NCI-H2196 treated with DMSO at 0.1 percent for 48 hours (cell line): ENCODE results near the gene GALNT4.

Source experiments
- DNase-seq: peaks from one replicate; lab custom pipeline; 2025; ENCODE audit not compliant: unreplicated experiment; lab: John Stamatoyannopoulos, UW

The GALNT4 gene

GRCh38 chr12:89524541-89525304 is at the start of gene GALNT4:
Gene GALNT4 (minus strand): TSS chr12:89524796. CDS start chr12:89524549, 247 bp downstream.
- peak; percentile 35 for DNase-seq

GRCh38 chr12:89573051-89573810 is 48.6 kb upstream of the GALNT4 start:
- DNase-seq = no peak

GRCh38 chr12:89571491-89572195 is 47.0 kb upstream of the GALNT4 start:
- no peak for DNase-seq

DNA sequence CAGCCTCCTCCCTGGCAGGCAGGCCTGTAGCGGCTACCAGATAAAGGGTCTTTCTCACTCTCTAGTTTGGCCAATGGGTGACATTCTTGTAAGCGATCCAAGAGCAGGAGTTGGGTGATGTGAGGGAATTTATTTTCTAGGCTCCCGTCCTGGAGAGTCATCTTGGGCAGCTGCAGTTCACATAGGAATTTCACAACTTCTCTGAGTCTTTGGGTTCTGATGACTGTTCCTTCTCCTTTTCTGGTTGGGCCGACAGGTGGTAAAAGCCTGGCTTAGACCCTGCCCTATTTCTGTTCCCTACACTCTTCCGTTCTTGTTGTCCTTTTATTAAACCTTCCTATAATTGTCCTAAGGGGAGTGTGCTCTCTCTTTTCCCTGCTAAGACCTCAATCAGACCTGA is 43.9 kb upstream of the GALNT4 start:
- no peak for DNase-seq

GRCh38 chr12:89567691-89568239 is 43.2 kb upstream of the GALNT4 start:
- DNase-seq = no peak

GRCh38 chr12:89566615-89567014 is 42.0 kb upstream of the GALNT4 start:
- DNase-seq = no peak

- DNase-seq = no peak
Measured at GRCh38 chr12:89565002-89565401, 40.4 kb upstream of the GALNT4 start.

DNA sequence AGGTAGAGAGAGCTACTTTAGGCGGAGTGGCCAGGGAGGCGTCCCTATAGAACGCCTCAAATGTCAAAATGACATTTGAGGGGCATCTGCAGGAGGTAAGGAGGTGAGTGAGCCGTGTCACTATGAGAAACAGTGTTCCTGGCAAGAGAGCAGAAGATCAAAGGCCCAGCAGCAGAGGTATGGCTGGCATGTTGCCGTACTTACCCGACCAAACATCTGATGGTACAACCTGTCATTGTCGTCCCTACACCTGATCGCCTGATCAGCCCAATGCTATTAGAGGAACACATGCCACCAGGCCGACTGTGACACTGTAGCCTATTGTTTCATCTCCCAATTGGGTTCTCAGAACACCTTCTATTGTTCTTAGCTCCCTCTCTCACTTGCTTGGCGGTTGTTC is 35.2 kb upstream of the GALNT4 start:
- no peak for DNase-seq

DNA sequence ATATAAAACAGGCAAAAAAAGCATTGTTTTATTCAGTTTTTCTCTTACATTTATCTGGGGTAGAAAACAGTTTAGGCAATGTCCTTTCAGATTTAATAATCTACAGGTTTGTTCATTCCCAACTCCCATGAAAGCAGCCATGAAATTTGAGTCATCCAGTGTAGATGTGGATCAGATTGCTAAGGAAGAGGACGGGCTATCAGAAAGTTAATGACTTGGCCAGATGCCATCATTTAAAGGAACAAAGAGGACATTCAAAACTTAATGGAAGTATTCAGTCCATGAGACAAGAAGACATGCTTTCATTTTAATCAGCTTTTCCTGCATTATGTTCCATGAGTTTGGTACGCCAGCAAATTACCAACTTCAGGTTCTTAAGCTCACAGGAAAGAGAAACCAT is 32.4 kb upstream of the GALNT4 start:
- DNase-seq = no peak

DNA sequence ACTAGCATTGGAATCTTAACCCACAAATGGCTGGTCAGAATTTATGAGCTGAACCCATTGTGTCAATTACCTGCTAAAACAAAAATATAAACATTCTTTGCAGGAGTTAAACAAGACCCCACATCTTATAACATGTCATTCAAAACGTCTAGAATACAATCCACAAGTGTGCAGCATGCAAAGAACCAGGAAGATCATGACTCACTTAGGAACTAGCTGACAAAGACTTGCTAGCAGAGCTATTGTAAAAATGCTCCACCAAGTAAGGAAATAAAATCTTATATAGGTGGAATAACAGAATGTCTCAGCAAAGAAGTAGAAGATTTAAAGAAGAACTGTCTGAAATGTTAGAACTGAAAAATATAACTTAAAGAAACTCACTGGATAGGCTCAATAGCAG is 27.8 kb upstream of the GALNT4 start:
- no peak for DNase-seq

DNA sequence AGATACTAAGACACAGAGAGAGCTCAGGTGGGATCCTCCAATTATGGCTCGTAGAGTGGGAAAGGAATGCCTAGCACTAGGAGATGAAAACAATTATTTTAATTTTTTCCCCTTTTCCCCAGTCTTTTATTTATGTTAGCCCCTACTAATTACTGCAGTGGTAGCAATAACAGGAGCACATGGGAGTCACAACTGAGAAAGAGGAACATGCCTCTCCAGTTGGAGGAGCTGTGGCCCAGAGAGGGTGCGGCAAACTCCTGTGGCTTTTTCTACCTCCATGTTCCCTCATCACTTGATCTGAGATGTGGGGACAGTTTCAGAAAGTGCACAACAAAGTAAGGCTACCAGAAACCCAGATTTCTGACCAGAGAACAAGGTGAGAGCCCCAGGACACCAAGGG is 27.2 kb upstream of the GALNT4 start:
- DNase-seq = no peak

- DNase-seq = no peak
Measured at GRCh38 chr12:89547101-89547500, 22.5 kb upstream of the GALNT4 start.

- DNase-seq = no peak
Measured at GRCh38 chr12:89546151-89546550, 21.6 kb upstream of the GALNT4 start.

- DNase-seq = peak; percentile 79
Measured at GRCh38 chr12:89544681-89545184, 20.1 kb upstream of the GALNT4 start.

GRCh38 chr12:89544022-89544421 is 19.4 kb upstream of the GALNT4 start:
- no peak for DNase-seq

- DNase-seq = peak; percentile 61
Measured at GRCh38 chr12:89542912-89543592, 18.5 kb upstream of the GALNT4 start.

GRCh38 chr12:89542236-89542635 is 17.6 kb upstream of the GALNT4 start:
- DNase-seq = no peak

DNA sequence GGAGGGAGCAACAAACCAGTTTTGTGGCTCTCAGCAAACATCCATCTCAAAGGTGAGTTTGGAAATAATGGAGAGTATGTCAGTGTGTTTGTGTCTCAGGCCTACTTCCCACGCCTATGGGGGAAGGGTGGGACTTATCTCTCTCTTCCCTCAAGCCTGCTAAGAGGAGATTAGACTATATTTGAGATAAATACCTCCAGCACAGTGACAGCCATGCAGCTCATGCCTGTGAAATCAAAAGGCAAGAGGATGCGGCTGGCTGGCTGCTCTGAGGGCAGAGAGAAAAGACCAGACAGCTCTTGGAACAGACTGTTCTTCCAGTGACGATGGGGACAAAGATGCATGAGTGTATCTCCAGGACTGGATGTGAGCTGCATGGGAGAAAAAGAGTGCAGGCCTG is 16.0 kb upstream of the GALNT4 start:
- DNase-seq = no peak

DNA sequence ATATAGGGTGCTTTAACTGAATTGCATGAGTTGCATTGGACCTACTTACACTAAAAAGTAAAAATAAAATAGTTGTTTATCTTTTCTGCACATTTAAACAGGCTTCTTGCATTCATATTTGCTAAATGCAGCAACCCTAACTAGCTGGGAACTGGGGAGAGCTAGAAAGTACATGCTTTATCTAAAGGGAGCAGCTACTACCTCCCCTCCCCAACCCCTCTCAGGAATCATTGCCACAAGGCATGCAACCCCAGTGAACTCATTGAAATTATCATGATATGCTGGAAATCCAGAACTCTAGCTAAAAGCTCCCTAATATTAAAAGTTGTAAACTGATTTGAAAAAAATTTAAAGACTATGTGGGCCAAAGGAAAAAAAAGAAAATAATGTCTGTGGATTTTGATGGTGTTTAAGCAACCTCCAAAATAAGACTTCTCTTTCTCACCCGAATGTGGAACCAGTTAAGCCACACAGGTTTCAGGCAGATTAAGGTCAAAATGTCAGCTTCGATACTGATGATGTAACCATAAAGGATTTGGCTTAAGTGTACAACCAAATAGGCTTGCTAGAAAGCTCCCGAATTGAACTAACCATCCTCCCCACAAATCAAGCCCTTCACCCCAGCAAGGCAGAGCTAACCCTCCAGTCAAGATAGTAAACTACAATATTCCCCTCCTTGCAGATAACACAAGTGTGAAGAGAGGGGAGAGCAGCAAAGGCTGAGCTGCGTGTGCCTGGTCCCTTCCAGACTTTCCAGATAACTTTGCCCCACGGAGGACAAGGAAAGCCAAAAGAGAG is 15.0 kb upstream of the GALNT4 start:
- no peak for DNase-seq

- no peak for DNase-seq
Measured at GRCh38 chr12:89538897-89539296, 14.3 kb upstream of the GALNT4 start.
